Neural cell (in vitro differentiated cells): ENCODE measurements around the gene NANP. TPM values are rescaled to one million over a fixed set of nuclear protein-coding genes. Genes with fewer than 3 reads are reported as not detected.

Source experiments
- H2AFZ ChIP-seq: fragments of 200-600, 300-800 bp; sonication (generic), shearing (Covaris generic); 2 replicates; pipeline ENCODE4 v1.6.0; 2014; ENCODE audit warnings: low read depth, mild to moderate bottlenecking, antibody characterized with exemption, low read length, moderate library complexity
- H3F3A ChIP-seq: fragments of 200-600 bp; shearing (Covaris generic); 2 replicates; pipeline ENCODE4 v1.6.1; 2016; ENCODE audit warnings: mild to moderate bottlenecking, moderate library complexity, mixed read lengths, antibody characterized with exemption, low read length; ENCODE audit not compliant: insufficient read depth, poor library complexity, severe bottlenecking
- H3K27ac ChIP-seq: fragments of 200-600, 300-800 bp; sonication (generic), shearing (Covaris generic); 2 replicates; pipeline ENCODE4 v1.5.1; 2014; ENCODE audit warnings: mild to moderate bottlenecking, low read length, moderate library complexity
- H3K27me3 ChIP-seq: fragments of 300-800, 200-600 bp; sonication (generic), shearing (Covaris generic); 2 replicates; pipeline ENCODE4 v1.6.0; 2014; ENCODE audit warnings: mild to moderate bottlenecking, low read depth, low read length, moderate library complexity; ENCODE audit not compliant: insufficient read depth
- H3K36me3 ChIP-seq: fragments of 300-800, 200-600 bp; sonication (generic), shearing (Covaris generic); 2 replicates; pipeline ENCODE4 v1.5.1; 2014; ENCODE audit warnings: mild to moderate bottlenecking, antibody characterized with exemption, low read length, moderate library complexity; ENCODE audit not compliant: insufficient read depth
- H3K4me2 ChIP-seq: fragments of 300-800, 200-600 bp; sonication (generic), shearing (Covaris generic); 2 replicates; pipeline ENCODE4 v1.6.0; 2014; ENCODE audit warnings: mild to moderate bottlenecking, low read length
- H3K4me3 ChIP-seq: fragments of 300-800, 200-600 bp; sonication (generic), shearing (Covaris generic); 2 replicates; pipeline ENCODE4 v1.5.1; 2014; ENCODE audit warnings: mild to moderate bottlenecking, low read length, moderate library complexity
- H3K79me2 ChIP-seq: fragments of 200-600 bp; shearing (Covaris generic); replicated peaks from 2 replicates; pipeline ENCODE4 v1.6.0; 2014; ENCODE audit warnings: mild to moderate bottlenecking, low read length, moderate library complexity; ENCODE audit not compliant: insufficient read depth
- H3K9ac ChIP-seq: fragments of 300-800, 200-600 bp; sonication (generic), shearing (Covaris generic); 2 replicates; pipeline ENCODE4 v1.6.1; 2016; ENCODE audit warnings: mild to moderate bottlenecking, low read length, mixed read lengths
- H3K9me2 ChIP-seq: fragments of 200-600 bp; shearing (Covaris generic); 2 replicates; pipeline ENCODE4 v1.6.1; 2016; ENCODE audit warnings: mild to moderate bottlenecking, low read length, mixed read lengths; ENCODE audit not compliant: insufficient read depth
- H3K9me3 ChIP-seq: fragments of 200-600, 300-800 bp; sonication (generic), shearing (Covaris generic); 2 replicates; pipeline ENCODE4 v1.6.1; 2016; ENCODE audit warnings: mild to moderate bottlenecking, mixed run types, low read length, moderate library complexity, mixed read lengths
- H4K20me1 ChIP-seq: fragments of 200-600 bp; shearing (Covaris generic); 2 replicates; pipeline ENCODE4 v1.6.1; 2016; ENCODE audit warnings: mild to moderate bottlenecking, mixed run types; ENCODE audit not compliant: insufficient read depth
- CTCF ChIP-seq: fragments of 450-650 bp; IDR thresholded peaks from 2 replicates; pipeline ENCODE4 v1.5.1; 2014; ENCODE audit warnings: antibody characterized with exemption, mild to moderate bottlenecking, moderate library complexity; ENCODE audit not compliant: poor library complexity, severe bottlenecking
- EP300 ChIP-seq: fragments of 450-650 bp; conservative IDR thresholded peaks from 2 replicates; pipeline ENCODE4 v1.6.1; 2014; ENCODE audit warnings: antibody characterized with exemption, mild to moderate bottlenecking, moderate library complexity; ENCODE audit not compliant: poor library complexity, severe bottlenecking
- EZH2 ChIP-seq: fragments of 200-600, 300-800 bp; shearing (Covaris generic), sonication (generic); IDR thresholded peaks from 2 replicates; pipeline ENCODE4 v1.6.1; 2014; ENCODE audit warnings: antibody characterized with exemption, low read length, borderline replicate concordance, mild to moderate bottlenecking; ENCODE audit not compliant: insufficient read depth, poor library complexity, severe bottlenecking
- MXI1 ChIP-seq: fragments of 450-650 bp; conservative IDR thresholded peaks from 2 replicates; pipeline ENCODE4 v1.6.1; 2014; ENCODE audit warnings: antibody characterized with exemption, mild to moderate bottlenecking; ENCODE audit not compliant: poor library complexity, severe bottlenecking
- POLR2AphosphoS5 ChIP-seq: IDR thresholded peaks from 2 replicates; pipeline ENCODE4 v1.6.1; 2012
- RAD21 ChIP-seq: fragments of 450-650 bp; conservative IDR thresholded peaks from 2 replicates; pipeline ENCODE4 v1.6.1; 2014; ENCODE audit warnings: antibody characterized with exemption, mild to moderate bottlenecking, moderate library complexity
- REST ChIP-seq: IDR thresholded peaks from 2 replicates; pipeline ENCODE4 v1.6.1; 2012; ENCODE audit warnings: borderline replicate concordance
- SMC3 ChIP-seq: fragments of 450-650 bp; conservative IDR thresholded peaks from 2 replicates; pipeline ENCODE4 v1.6.1; 2014; ENCODE audit warnings: antibody characterized with exemption, mild to moderate bottlenecking, moderate library complexity; ENCODE audit not compliant: poor library complexity
- TAF1 ChIP-seq: IDR thresholded peaks from 2 replicates; pipeline ENCODE4 v1.6.1; 2012; ENCODE audit warnings: low read depth
- polyA plus RNA-seq: library from polyadenylated mRNA; depleted of rRNA; stranded (reverse); fragments of >200 nt; gene quantifications from 2 replicates; pipeline ENCODE4 v1.2.3, GENCODE V29; 2014

The NANP gene
- polyA plus RNA-seq, 1 donor from 2014 or later, result 4.1 TPM

GRCh38 chr20:25580711-25581110 lies 43.1 kb downstream of the NANP start:
- no peaks in the 10 kb centered on the region for H3K36me3 ChIP-seq
- no peaks in the 10 kb centered on the region for H3K27me3 ChIP-seq
- no peaks in the 10 kb centered on the region for H3F3A ChIP-seq
- H3K9me3 ChIP-seq, result no peaks in the 10 kb centered on the region
- H4K20me1 ChIP-seq, result no peaks in the 10 kb centered on the region
- no peaks in the 10 kb centered on the region for H3K9me2 ChIP-seq
- H3K27ac ChIP-seq, result no peak overlapping the region
- no peak overlapping the region for H3K4me2 ChIP-seq
- no peak overlapping the region for H3K9ac ChIP-seq
- TF ChIP-seq TAF1 (no peak), RAD21 (no peak), POLR2AphosphoS5 (no peak), EP300 (no peak), MXI1 (no peak), SMC3 (no peak), REST (no peak), CTCF (no peak), EZH2 (no peak)
- H3K4me3 ChIP-seq, result no peak overlapping the region
- no peak overlapping the region for H2AFZ ChIP-seq
- peaks cover 76% of the 10 kb centered on the region for H3K79me2 ChIP-seq

GRCh38 chr20:25579081-25579770 lies 44.6 kb downstream of the NANP start:
- Histone ChIP-seq H3K4me3 (no peak overlapping the region), H2AFZ (no peak overlapping the region), H3K79me2 (peaks cover 80% of the 10 kb centered on the region), H3K27ac (no peak overlapping the region), H3K36me3 (no peaks in the 10 kb centered on the region), H4K20me1 (no peaks in the 10 kb centered on the region), H3K9me3 (no peaks in the 10 kb centered on the region), H3K4me2 (no peak overlapping the region), H3F3A (no peaks in the 10 kb centered on the region), H3K9me2 (no peaks in the 10 kb centered on the region), H3K27me3 (no peaks in the 10 kb centered on the region), H3K9ac (no peak overlapping the region)
- no peak for TF ChIP-seq CTCF
- no peak for TF ChIP-seq SMC3
- no peak for TF ChIP-seq TAF1
- no peak for TF ChIP-seq POLR2AphosphoS5
- no peak for TF ChIP-seq RAD21
- TF ChIP-seq REST, result no peak
- TF ChIP-seq EP300, result no peak
- no peak for TF ChIP-seq MXI1
- TF ChIP-seq EZH2, result no peak
